ENCODE measurements around the gene POMGNT2. TPM values are rescaled to one million over a fixed set of nuclear protein-coding genes. Genes with fewer than 3 reads are reported as not detected.
"Not testable (repeated sequence)": the region's sequence is repeated elsewhere in the genome, so short reads cannot be mapped to it uniquely, and the experiment has no call there.

POMGNT2 gene
- total RNA-seq, 2 donors from 2014 or later, result 16.7 to 19.2 TPM

DNA sequence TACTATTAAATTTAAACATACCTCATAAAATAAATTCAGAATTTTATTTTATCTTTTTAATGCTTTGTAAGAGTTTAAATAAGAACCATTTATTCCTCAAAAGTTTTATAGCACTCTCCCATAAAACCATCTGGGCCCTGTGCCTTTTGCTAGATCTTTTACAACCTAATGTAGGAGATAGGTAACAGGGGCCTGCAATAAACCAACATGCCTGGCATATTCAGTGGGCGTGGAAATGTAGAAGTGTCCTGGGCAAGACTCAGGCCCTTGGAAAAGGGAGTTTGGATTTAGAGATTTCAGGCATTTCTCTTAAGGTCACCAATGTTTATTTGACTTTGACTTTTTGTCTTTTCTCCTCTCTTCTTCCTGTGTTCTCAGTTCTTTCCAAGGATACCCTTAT is 46.4 kb downstream of the POMGNT2 start:
- ATAC-seq (no peak), DNase-seq (no peak)
- intact Hi-C loops (cut with DNase I), result no loop called here

DNA sequence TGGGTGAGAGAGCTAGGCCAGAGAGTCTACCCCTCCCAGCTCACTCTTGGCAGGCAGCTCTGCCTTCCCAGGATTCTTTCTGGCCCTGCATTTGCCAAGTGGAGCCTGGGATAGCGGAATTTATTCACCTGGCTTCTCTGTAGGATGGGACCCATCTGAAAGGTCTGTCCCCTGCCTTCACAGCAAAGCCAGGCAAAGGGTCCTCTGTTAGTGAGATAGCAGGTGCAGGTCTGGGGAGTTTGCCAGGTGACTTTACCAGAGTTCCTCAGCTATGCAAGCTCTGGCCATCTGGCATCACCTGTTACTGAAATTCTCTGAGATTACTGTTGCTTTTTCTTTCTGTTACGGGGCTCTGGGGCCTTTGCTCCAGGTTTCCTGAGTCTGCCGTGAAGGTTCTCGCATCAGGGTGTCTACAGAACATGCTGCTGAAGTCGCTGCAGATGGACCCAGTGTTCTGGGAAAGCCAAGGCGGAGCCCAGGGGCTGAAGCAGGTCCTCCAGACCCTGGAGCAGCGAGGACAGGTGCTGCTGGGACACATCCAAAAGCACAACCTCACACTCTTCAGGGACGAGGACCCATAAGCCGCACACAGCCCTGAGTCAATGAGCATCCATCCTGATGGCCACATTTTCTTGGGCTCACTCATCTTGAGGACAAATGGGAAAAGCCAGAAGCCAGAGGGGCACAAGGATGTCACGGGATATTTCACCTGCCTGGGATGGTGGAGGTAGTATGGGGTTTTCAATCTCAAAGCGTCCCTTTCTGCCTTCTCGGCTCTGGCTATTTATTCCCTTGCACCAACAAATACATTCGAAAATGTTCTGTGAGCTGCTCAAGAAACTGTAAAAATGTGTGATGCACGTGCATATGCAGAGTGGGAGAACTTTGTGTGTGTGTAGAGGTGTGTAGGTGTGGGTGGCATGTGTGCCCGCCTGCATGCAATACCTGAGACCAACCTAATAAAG is 49.8 kb downstream of the POMGNT2 start:
- ATAC-seq, result no peak
- intact Hi-C loops (cut with DNase I), result no loop called here
- DNase-seq, result no peak

DNA sequence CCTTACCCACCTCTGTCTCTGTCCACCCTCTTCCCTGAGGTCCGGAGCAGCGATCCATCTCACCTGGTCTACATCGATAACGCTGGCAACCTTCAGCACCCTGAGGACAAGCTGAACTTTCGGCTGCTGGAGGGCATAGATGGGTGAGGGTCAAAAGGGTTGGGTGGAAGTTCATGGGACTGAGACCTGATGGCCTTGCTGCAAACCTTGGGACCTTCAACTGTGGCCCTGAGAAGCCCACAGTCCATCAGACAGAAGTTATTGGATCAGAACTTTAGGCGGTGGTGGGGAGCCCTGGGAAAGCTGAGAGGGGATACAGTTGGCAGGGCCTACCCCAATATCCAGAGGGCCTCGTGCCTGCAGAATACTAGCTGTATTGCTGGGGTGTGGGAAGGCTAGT is 50.5 kb downstream of the POMGNT2 start:
- intact Hi-C loops (cut with DNase I), result no loop called here
- no peak for ATAC-seq
- no peak for DNase-seq

DNA sequence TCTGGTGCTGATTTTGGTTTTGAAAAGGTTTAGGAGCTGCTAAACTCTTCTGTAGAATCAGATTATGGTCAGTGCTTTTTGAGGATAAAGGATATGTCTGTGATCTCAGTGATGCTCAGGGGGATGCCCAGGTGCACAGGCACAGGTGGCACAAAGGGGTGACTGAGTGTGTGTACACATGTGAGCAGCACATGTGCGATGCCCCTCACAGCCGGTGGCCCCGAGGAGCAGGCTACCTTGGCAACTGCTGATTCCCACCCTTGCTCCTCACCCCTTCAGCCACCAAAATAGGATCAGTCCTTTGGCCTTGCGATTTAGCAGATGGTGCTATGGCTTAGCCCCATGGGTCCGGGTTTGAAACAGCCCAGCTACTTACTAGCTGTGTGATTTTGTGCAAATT is 51.1 kb downstream of the POMGNT2 start:
- intact Hi-C loops (cut with DNase I), result no loop called here
- no peak for DNase-seq
- no peak for ATAC-seq

DNA sequence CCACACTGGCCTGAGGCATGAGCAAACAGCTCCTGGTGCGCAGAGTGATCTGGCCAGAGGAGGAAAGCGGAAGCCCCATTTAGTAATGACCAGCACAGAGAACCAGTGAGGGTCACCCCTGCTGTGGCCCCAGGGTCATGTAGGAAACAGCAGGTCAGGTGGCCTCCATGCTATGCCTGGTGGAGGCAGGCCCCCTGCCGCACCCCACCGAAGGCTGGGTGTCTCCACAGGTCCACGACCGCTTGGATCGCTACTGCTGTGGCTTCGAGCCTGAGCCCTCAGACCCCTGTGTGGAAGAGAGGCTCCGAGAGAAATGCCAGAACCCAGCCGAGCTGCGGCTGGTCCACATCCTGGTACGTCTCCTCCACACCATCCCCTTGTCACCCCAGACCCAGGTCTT is 52.6 kb downstream of the POMGNT2 start:
- intact Hi-C loops (cut with DNase I), result no loop called here
- DNase-seq, result no peak
- ATAC-seq, result no peak

DNA sequence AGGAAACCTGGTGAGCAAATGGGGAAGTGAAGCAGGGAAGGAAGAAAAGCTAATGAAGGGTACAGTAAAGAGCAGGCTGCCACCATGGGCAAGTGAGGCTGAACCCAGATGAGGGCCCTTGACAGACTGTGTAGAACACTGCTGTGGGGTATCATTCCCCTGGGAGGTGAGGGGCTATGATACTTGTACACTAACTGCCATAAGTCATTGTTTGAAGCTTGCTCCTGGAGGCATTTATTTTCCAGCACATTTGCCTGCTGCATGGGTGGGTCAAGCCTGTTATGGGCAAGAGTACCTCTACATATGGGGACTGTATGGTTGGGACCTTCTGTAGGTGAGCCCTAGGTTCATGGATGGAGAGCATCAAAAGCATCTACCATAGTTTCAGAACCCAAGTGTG is 57.4 kb downstream of the POMGNT2 start:
- intact Hi-C loops (cut with DNase I), result no loop called here
- DNase-seq (no peak), ATAC-seq (no peak)

DNA sequence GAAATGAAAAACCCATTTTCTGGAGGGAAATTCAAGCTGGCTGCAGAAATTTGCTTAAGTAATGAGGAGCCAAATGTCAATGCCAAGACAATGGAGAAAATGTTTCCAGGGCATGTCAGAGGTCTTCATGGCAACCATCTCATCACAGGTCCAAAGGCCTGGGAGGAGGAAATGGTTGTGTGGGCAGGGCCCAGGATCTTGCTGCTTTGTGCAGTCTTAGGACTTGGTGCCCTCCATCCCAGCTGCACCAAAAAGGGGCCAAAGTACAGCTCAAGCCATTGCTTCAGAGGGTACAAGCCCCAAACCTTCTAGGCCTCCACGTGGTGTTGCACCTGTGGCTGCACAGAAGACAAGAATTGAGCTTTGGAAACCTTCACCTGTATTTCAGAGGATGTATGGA is 59.3 kb downstream of the POMGNT2 start:
- intact Hi-C loops (cut with DNase I), result no loop called here
- DNase-seq (no peak), ATAC-seq (no peak)

DNA sequence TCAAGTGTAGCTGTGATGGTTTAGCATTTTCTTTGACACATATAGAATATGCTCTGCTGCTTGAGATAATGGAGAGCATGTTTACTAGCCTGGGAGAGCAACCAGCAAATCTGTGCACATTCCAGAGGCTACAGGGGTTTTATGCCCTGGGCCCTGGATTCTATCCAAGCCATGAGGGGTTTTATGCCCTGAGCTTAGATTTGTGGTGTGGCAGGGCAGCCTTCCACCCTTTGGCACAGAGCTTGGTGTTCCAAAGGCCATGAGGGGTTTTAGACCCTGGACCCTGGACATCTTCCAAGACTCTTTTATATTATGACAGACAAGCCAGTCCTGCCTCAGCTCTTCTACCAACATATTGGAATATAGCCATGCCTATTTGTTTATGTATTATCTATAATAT is 60.8 kb downstream of the POMGNT2 start:
- ATAC-seq; DNase-seq; intact Hi-C loops (cut with DNase I): not testable (repeated sequence)

DNA sequence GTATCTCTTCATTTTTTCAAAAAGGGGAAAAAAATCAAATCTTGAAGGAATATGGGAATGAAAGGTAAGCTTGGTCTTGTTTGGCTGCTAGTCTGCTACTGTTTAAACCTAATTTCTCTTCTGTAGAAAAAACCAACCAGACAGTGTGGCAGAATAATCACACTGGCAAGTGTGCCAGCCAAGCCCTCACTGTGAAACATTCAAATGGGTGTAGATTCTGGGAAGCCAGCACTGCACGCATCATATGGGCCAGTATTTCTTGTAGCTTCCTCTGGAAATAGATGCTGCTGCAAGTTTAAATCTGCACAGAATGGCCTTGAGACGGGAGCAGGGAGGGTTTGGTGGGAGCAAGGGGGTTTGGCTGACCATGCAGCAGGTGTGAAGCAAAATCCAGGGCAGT is 62.1 kb downstream of the POMGNT2 start:
- no peak for DNase-seq
- no peak for ATAC-seq
- intact Hi-C loops (cut with DNase I), result no loop called here

DNA sequence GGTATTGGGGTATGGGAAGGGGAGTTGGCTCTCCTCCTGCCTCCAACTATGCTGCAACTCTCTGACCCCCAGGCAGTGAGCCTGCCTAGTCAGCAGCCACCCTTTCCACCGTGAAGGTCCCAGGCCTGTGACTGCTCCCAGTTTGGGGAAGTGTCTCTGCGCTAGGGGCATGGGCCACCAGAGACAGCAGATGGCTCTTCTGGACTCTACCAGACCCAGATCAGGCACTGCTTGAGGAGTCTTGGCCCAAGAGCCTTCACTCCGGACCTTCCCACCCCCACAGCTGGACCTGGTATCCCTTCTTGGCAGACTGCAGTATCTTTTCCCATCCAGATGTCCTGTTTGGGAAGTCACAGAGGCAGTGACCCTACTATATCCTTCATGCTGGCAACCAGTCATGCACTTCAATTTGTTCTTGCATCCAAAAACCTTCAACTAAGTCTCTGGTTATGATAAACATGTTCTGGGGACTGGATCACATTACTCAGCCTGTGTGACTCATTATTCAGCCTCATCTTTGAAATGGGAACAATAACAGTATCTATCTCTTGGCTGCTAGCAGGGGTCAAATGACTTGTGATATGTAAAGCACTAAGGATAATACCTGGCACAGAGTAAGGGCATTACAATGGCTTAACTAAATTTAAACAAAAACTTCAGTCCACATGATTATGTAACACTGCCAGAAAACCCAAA is 62.7 kb downstream of the POMGNT2 start:
- intact Hi-C loops (cut with DNase I), result no loop called here
- ATAC-seq (peak; percentile 56 to 61), DNase-seq (no peak)

DNA sequence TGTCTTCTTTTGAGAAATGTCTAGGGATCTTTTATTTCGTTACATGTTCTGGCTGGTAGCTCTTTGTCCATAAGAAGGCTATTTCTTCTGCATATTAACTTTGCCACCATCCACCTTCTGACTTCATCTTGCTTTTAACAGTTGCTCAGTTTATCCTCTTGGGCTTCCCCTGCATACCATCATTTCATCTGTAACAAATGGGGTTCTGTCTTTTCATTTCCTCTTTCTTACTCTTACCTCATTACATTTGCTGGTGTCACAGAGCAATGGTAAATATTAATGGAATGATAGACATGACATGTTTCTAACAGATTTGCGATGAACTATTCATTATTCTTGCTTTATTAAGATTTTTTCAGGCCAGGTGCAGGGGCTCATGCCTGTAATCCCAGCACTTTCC is 64.4 kb downstream of the POMGNT2 start:
- no peak for DNase-seq
- no peak for ATAC-seq
- intact Hi-C loops (cut with DNase I), result no loop called here

DNA sequence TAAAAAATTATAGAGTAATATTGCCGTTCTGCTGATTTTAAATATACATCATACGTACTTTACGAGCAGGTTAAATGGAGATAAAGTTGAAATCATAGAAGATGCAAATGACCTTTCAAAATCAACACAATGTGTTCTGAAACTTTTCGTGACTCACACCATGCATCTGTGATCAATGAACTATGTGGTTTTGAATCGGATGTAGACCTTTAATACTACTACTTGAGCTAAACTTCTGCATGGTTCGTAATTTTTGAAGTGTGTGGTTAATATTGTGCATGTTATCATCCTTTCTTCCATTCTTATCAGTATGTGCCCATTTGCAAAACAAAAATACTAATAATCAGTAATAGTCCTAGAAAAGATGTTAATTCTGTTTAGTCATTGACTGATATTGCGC is 67.9 kb downstream of the POMGNT2 start:
- DNase-seq (no peak), ATAC-seq (no peak)
- intact Hi-C loops (cut with DNase I), result no loop called here

DNA sequence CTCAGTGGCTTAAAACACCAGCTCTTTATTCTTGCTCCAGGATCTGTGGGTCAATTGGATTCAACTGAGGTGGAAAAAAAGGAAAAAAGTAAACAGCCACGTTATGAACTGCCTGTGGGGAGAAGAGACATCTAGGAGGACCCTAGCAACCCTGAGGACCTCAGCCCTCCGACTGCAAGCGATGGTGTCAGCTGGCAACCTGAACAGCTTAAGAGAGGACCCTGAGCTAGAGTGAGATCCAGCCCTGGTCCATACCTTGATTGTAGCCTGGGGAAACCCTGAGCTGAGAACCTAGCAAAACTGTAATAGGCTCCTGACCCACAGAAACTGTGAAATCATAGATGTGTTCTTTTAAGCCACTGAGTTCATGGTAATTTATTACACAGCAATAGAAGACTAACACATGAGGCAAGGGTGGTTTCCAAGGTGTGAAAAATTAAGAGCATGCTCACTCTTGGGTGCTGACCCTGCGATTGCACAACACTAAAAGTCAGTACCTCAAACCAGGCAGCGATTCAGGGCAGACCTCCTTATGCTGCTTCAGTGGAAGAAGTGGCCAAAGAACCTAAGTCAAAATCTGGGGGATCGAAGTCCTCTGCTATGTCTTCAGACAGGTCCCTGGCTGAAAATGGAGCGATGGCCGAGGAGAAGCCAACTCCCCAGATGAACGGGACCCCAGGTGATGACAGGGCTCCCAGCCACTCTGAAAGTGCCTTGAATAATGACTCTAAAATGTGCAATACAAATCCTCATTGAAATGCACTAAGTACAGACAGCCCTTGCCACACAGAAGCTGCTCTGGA is 69.1 kb downstream of the POMGNT2 start:
- intact Hi-C loops (cut with DNase I), result no loop called here
- ATAC-seq, result peak in 1 of 2 donors; percentile 50
- no peak for DNase-seq

DNA sequence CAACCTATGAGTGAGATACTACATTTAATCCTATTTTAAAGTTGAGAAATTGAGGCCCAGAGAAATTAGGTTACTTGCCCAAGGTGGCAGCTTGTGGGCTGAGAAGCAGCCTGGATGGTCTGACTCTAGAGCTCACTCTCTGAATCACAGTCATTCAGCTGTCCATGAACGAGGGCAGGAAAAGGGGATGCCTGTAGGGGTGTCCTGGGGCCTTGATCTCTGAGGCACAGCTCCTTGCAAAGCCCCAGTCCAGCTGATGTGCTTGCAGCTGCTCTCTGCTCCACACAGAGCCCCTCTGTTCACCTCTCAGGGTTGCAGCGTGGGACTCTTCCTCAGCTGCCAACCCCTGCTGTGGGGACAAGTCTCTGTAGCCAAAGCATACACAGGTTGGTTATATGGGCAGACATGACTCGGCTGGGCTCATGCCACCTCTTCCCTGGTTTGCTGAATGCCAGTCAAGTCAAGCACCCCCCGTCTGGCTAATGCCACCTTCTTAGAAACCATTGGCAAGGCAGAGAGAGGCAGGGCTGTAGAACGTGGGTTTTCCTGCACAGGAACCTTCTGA is 70.0 kb downstream of the POMGNT2 start:
- no peak for ATAC-seq
- no peak for DNase-seq
- intact Hi-C loops (cut with DNase I), result no loop called here

DNA sequence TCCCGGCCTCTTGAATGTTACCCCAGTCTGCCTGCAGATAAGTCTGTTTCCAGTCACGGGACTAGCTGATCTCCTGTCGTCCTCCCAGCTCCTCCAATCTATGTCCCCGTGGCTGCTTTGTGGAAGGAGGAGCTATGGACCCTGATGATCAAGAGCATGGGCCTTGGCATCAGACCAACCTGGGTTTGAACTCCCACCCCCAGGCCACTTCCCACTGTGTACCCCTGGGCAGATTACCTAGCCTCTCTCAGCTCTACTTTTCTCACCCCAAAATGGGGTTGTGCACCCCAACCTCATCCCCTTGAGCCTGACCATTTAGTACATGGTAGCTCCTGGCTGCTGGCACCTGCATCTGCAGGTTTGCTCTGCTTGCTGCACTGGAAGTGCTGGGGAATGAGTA is 71.0 kb downstream of the POMGNT2 start:
- DNase-seq (no peak), ATAC-seq (no peak)
- intact Hi-C loops (cut with DNase I), result no loop called here

DNA sequence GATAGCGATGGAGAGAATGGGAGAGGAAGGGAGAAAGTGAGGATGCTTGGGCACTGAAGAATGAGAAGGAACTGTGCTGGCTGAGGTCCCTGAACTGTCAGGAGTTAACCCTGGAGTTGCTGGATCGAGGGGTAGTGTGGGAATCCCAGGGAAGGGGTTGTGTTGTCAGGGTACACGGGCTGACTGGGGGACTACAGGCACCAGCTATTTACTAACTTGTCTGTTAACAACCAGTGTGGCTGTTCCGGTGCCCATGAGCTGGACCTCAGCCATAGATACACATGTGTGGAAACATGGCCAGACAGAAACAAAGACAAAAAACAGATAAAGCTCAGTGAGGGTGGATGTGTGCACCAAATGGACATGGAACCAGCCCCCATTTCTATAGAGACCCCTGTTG is 71.7 kb downstream of the POMGNT2 start:
- DNase-seq, result no peak
- ATAC-seq, result no peak
- intact Hi-C loops (cut with DNase I), result no loop called here

DNA sequence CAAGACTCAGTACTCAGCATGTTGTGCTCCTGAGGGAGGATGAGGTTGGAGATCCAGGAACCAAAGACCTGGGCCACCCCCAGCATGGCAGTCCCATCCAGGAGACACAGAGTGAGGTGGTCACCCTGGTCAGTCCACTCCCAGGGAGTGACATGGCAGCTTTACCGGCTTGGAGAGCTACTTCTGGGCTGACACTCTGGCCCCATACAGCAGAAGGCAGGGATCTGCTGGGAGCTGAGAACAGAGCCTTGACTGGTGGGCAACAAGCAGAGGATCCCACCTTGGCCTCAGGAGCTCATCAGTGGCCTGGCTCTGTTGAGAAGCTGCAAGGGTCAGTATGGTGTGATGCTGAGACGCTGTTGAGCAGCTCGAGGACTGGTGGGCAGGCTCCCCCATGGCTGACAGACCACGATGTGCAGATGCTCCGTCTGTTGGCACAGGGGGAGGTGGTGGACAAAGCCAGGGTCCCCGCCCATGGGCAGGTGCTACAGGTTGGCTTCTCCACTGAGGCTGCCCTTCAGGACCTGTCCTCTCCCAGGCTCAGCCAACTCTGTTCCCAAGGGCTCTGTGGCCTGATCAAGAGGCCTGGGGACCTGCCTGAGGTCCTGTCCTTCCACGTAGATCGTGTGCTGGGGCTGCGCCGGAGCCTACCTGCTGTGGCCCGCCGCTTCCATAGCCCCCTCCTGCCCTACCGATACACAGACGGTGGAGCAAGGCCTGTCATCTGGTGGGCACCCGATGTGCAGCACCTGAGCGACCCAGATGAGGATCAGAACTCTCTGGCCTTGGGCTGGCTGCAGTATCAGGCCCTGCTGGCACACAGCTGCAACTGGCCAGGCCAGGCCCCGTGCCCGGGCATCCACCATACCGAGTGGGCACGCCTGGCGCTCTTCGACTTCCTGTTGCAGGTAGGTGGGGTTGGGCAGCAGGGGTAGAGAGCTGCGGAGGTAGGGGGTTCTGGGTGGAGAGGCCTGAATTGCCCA is 72.9 kb downstream of the POMGNT2 start:
- intact Hi-C loops (cut with DNase I), result no loop called here
- no peak for ATAC-seq
- DNase-seq, result no peak

DNA sequence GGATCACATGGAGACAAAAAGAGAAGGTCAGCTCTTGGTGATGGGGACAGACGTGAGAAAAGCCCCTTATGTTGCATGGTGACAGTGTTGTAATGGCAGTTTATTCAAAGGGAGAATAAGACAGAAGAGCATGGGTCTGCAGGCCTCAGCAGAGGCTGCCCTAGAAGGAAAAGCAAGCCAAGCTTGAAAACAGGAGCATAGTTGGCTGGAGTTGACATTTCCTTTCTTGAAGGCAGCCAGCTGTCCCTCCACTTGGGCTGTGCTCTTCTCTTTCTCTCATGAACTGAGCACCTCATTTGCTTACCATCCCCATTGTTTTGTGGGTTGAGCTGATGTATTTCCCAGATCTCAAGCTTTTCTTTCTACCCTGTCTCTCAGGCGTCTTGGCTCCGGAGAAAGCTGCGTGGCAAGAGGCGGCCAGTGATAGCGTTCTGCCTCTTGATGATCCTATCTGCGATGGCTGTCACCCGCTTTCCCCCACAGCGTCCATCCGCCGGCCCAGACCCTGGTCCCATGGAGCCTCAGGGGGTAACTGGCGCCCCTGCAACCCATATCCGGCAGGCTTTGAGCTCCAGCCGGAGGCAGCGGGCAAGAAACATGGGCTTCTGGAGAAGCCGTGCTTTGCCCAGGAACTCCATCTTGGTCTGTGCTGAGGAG is 73.9 kb downstream of the POMGNT2 start:
- DNase-seq (no peak), ATAC-seq (peak; percentile 33 to 41)
- intact Hi-C loops (cut with DNase I), result no loop called here
